ENCODE measurements around the gene ATF5. TPM values are rescaled to one million over a fixed set of nuclear protein-coding genes. Genes with fewer than 3 reads are reported as not detected.
A peak's percentile ranks its signal among the peaks of the same experiment; 100 is the strongest.

Gene ATF5
- total RNA-seq, 1 donor from 2014 or later = 35.5 TPM

GRCh38 chr19:49894879-49895565 lies 34.0 kb upstream of the ATF5 start:
- FAIRE-seq (no peak), DNase-seq (ENCODE audit: low read depth) (no peak)
- H3K4me1 Mint-ChIP-seq (ENCODE audit: low read depth, unreplicated experiment) = peaks cover 2% of the 10 kb centered on the region
- Histone ChIP-seq H3K79me2 (ENCODE audit: insufficient read depth, low read length) (no peaks in the 10 kb centered on the region), H3K4me2 (ENCODE audit: low read length) (no peak overlapping the region), H3K27ac (ENCODE audit: low read depth, low read length) (no peak overlapping the region), H3K4me1 (ENCODE audit: insufficient read depth, low read length) (peaks cover 16% of the 10 kb centered on the region), H3K27me3 (ENCODE audit: insufficient read depth, low read length) (no peaks in the 10 kb centered on the region), H3K9ac (ENCODE audit: low read length) (no peak overlapping the region), H4K20me1 (ENCODE audit: insufficient read depth, low read length) (no peaks in the 10 kb centered on the region), H3K4me3 (ENCODE audit: insufficient read depth, low read depth, low read length) (no peak overlapping the region), H3K36me3 (ENCODE audit: insufficient read depth, low read length) (no peaks in the 10 kb centered on the region), H3K9me3 (ENCODE audit: insufficient read depth, low read depth, low read length) (no peaks in the 10 kb centered on the region), H2AFZ (ENCODE audit: low read depth, low read length) (no peak overlapping the region)
- no peaks in the 10 kb centered on the region for H3K36me3 Mint-ChIP-seq (ENCODE audit: low read depth, unreplicated experiment)
- no peak overlapping the region for H3K4me3 Mint-ChIP-seq (ENCODE audit: unreplicated experiment)
- no peaks in the 10 kb centered on the region for H3K9me3 Mint-ChIP-seq (ENCODE audit: unreplicated experiment)
- H3K27ac Mint-ChIP-seq (ENCODE audit: unreplicated experiment) = no peak overlapping the region
- peaks cover 40% of the 10 kb centered on the region for H3K27me3 Mint-ChIP-seq (ENCODE audit: low read depth, unreplicated experiment)
- TF ChIP-seq EZH2 (IDR thresholded peaks at IDR 0.05; ENCODE audit: insufficient read depth, low read length) (no peak), CTCF (IDR thresholded peaks at IDR 0.05; ENCODE audit: insufficient read depth, low read depth, low read length) (no peak)

- Mint-ChIP-seq H3K4me3 (ENCODE audit: unreplicated experiment) (no peak overlapping the region), H3K27ac (ENCODE audit: unreplicated experiment) (no peak overlapping the region), H3K36me3 (ENCODE audit: low read depth, unreplicated experiment) (no peaks in the 10 kb centered on the region), H3K27me3 (ENCODE audit: low read depth, unreplicated experiment) (peaks cover 37% of the 10 kb centered on the region), H3K9me3 (ENCODE audit: unreplicated experiment) (no peaks in the 10 kb centered on the region), H3K4me1 (ENCODE audit: low read depth, unreplicated experiment) (peaks cover 2% of the 10 kb centered on the region)
- no peaks in the 10 kb centered on the region for H3K79me2 ChIP-seq (ENCODE audit: insufficient read depth, low read length)
- H2AFZ ChIP-seq (ENCODE audit: low read depth, low read length) = no peak overlapping the region
- no peak overlapping the region for H3K4me3 ChIP-seq (ENCODE audit: insufficient read depth, low read depth, low read length)
- H3K36me3 ChIP-seq (ENCODE audit: insufficient read depth, low read length) = no peaks in the 10 kb centered on the region
- H3K27me3 ChIP-seq (ENCODE audit: insufficient read depth, low read length) = no peaks in the 10 kb centered on the region
- no peaks in the 10 kb centered on the region for H4K20me1 ChIP-seq (ENCODE audit: insufficient read depth, low read length)
- H3K9ac ChIP-seq (ENCODE audit: low read length) = no peak overlapping the region
- no peak overlapping the region for H3K27ac ChIP-seq (ENCODE audit: low read depth, low read length)
- DNase-seq (ENCODE audit: low read depth) = no peak
- H3K9me3 ChIP-seq (ENCODE audit: insufficient read depth, low read depth, low read length) = no peaks in the 10 kb centered on the region
- H3K4me2 ChIP-seq (ENCODE audit: low read length) = no peak overlapping the region
- no peak for TF ChIP-seq EZH2 (IDR thresholded peaks at IDR 0.05; ENCODE audit: insufficient read depth, low read length)
- no peak for FAIRE-seq
- peaks cover 13% of the 10 kb centered on the region for H3K4me1 ChIP-seq (ENCODE audit: insufficient read depth, low read length)
These were observed 33.3 kb upstream of the ATF5 start for GRCh38 chr19:49895566-49896297.

DNA sequence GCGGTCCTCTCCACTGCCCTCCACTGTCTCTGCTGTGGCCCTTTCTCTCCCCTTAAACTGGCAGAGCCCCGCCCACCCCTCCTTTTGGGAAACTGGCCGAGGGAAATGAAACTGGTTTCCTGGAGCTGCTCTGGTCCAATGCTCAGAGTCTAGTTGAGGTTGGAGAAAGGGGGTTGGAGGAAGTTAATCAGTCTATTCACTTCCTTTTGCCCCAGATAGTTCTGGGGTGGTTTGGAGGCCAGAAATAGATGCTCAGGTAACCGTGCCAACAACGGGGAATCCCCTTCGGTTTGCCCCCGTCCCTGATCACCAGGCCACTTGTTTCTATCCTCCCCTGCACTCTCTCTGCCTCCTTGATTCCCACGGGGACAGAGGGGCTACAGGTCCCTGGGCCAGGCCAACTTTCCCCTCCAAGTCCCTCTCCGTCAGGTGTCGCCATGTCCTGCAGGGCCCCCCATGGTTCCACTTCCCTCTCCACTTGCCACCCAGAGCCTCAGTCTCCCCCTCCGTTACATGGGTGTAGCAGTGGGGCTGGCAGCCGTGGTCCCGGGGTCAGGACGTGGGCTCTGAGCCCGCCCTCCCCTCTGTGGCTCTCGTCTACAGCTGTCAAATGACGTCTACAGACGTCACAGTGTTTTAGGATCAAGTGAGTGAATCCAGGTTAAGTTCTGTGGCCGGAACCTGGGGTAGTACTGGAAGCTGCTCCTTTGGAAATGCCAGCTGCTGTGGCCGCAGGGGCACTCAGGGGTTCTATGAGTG lies 32.0 kb upstream of the ATF5 start, which contains the start of gene IL4I1:
IL4I1 (minus strand) TSS at position 25 of the 759 bp plus-strand sequence. CDS start 727 bp downstream, outside the sequence.
- H2AFZ ChIP-seq (ENCODE audit: low read depth, low read length) = no peak within 1 kb of the TSS
- no peaks in the 10 kb centered on the region for H3K36me3 ChIP-seq (ENCODE audit: insufficient read depth, low read length)
- Mint-ChIP-seq H3K27me3 (ENCODE audit: low read depth, unreplicated experiment) (peaks cover 29% of the 10 kb centered on the region), H3K4me1 (ENCODE audit: low read depth, unreplicated experiment) (peaks cover 2% of the 10 kb centered on the region), H3K27ac (ENCODE audit: unreplicated experiment) (peak within 1 kb of the TSS; percentile 53), H3K36me3 (ENCODE audit: low read depth, unreplicated experiment) (no peaks in the 10 kb centered on the region), H3K4me3 (ENCODE audit: unreplicated experiment) (peak within 1 kb of the TSS; percentile 31), H3K9me3 (ENCODE audit: unreplicated experiment) (no peaks in the 10 kb centered on the region)
- H4K20me1 ChIP-seq (ENCODE audit: insufficient read depth, low read length) = no peaks in the 10 kb centered on the region
- FAIRE-seq (no peak), DNase-seq (ENCODE audit: low read depth) (peak; percentile 16)
- H3K4me3 ChIP-seq (ENCODE audit: insufficient read depth, low read depth, low read length) = no peak within 1 kb of the TSS
- TF ChIP-seq EZH2 (IDR thresholded peaks at IDR 0.05; ENCODE audit: insufficient read depth, low read length) (no peak), CTCF (IDR thresholded peaks at IDR 0.05; ENCODE audit: insufficient read depth, low read depth, low read length) (no peak)
- H3K9ac ChIP-seq (ENCODE audit: low read length) = peak within 1 kb of the TSS; percentile 47
- H3K4me1 ChIP-seq (ENCODE audit: insufficient read depth, low read length) = peaks cover 13% of the 10 kb centered on the region
- H3K27ac ChIP-seq (ENCODE audit: low read depth, low read length) = no peak within 1 kb of the TSS
- H3K4me2 ChIP-seq (ENCODE audit: low read length) = peak within 1 kb of the TSS; percentile 63
- H3K9me3 ChIP-seq (ENCODE audit: insufficient read depth, low read depth, low read length) = no peaks in the 10 kb centered on the region
- H3K27me3 ChIP-seq (ENCODE audit: insufficient read depth, low read length) = no peaks in the 10 kb centered on the region
- no peaks in the 10 kb centered on the region for H3K79me2 ChIP-seq (ENCODE audit: insufficient read depth, low read length)

All from astrocyte (in vitro differentiated cells and primary cell).